ENCODE data around the gene NEURL4.

Gene NEURL4

DNA sequence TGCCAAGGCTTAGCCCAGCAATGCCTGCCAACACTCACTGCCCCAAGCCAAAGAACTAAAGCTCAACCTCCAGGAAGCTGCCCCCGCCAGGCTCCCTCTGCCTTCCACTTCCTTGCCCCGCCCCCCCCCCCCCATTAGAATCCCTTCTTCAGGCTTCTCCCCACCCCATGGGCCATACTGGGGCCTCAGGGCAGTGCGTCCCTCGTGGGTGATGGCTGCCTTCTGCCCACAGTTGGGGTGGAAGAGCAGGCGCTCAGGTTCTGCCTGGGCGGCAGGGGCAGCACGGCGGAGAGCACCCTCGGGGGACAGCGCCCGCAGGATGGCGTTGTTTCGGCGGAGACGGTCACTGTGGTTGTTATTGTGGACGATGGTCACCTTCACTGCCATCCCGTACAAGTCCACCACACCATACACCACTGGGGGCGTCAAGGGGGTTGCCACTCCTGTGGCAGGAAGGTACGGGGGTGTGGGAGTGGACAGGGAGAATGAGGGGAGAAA lies 4.1 kb downstream of the NEURL4 start:
- in situ Hi-C loops (cut with HindIII; ENCODE audit: low pct_unique_long_range_greater_than_20kb, low sequenced_read_pairs) = no loop called here
- TF ChIP-seq JUND (IDR thresholded peaks at IDR 0.05; ENCODE audit: low read depth) = no peak
- DNase-seq (ENCODE audit: low read depth in 1 of 2, low spot score in 1 of 2) = no peak

DNA sequence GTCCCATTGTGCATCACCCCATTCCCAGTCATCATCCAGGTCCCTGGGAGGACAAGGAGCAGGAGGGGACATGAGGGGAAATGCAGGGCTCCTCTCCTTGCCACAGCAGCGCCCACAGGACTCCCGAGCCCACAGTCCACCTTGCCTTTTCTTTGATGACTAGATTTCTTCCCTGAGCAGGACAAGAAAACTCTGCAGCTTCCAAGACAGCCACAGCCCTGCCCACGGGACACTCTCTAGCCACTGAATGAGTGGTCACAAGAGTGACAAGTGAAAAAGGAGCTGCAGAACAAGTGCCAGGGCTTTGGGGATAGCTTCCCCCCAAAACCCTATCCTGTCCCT lies 4.7 kb downstream of the NEURL4 start:
- DNase-seq (ENCODE audit: low read depth in 1 of 2, low spot score in 1 of 2) = no peak
- in situ Hi-C loops (cut with HindIII; ENCODE audit: low pct_unique_long_range_greater_than_20kb, low sequenced_read_pairs) = no loop called here
- TF ChIP-seq JUND (IDR thresholded peaks at IDR 0.05; ENCODE audit: low read depth) = no peak

DNA sequence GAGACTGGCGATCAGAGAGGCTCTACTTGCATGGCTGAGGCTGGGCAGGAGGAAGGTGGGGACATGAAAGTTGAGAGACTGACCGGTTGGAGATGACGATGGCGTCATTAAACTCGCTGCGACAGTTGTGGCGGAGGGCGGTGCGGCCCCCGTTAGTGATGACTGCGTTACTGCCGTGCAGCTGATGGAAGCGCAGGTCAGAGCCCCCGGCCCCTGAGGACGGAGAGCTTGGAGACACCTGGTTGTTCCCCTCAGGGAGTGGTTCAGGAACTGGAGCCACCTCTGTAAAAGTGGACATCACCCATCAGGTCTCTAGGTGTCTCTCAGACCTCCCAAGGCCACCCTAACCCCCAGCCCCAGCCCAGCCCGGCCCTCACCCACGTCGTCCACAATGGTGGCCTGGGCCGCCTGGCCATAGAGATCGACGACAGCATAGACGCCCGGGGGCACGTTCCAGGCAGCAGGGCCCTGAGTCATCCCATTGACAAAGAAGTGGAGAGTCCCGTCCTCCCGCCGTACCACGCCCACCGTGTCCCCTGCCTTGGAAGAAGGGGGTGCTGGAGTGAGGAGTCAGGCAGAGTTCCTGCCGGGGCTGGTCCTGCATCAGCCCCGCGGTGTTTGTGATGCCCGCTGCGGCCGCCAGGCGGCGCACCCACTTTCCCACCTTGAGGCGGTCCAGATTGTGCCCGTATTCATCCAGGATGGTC lies 5.3 kb downstream of the NEURL4 start:
- DNase-seq (ENCODE audit: low read depth in 1 of 2, low spot score in 1 of 2) = no peak
- TF ChIP-seq JUND (IDR thresholded peaks at IDR 0.05; ENCODE audit: low read depth) = no peak
- in situ Hi-C loops (cut with HindIII; ENCODE audit: low pct_unique_long_range_greater_than_20kb, low sequenced_read_pairs) = no loop called here

DNA sequence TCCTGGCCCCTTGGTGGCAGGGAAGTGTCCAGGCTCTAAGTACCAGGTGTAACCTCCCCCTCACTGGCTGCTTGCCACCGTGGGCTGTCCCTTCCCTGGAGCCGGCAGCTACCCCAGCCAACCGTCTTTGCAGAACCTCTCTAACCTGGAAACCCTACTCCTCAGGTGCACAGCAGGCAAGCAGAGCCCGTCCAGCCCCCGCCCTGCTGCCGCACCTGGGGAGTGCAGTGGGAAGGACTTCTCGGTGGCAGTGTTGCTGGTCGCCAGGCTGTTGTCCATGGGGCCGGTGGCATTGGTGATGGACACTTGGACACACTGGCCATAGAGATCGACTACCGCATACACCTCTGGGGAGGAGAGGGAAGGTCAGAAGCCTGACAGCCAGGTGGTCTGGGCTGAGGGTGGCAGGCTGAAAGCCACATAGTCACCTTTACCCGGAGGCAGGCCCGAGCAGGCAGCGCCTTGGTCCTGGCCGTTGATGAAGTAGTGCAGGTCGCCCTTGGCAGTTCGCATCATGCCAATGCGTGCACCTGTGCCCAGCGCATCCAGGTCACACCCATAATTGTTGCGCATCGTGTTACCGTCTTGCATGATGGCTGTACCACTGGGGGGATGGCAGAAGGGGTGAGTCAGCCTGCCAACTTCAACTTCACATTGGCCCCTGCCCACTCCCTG lies 6.5 kb downstream of the NEURL4 start:
- in situ Hi-C loops (cut with HindIII; ENCODE audit: low pct_unique_long_range_greater_than_20kb, low sequenced_read_pairs) = no loop called here
- no peak for DNase-seq (ENCODE audit: low read depth in 1 of 2, low spot score in 1 of 2)
- no peak for TF ChIP-seq JUND (IDR thresholded peaks at IDR 0.05; ENCODE audit: low read depth)

DNA sequence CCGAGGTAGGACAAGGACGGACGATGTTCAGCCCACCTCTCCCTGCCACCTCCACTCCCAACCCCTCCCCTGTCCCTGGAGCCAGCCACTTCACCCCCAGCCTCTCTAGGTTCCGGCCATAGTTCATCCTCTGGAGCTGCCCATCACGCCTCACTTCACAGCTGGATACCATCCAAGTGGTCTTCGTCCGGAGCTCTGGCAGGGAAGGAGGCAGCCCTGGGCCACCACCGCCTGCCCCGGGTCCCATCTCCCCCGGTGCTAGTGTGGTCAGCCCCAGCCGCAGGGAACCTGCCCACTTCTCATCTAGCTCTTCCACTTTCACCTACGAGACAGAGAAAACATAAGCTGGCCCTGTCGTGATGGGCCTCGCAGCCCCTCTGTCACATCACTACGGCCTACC lies 7.7 kb downstream of the NEURL4 start:
- in situ Hi-C loops (cut with HindIII; ENCODE audit: low pct_unique_long_range_greater_than_20kb, low sequenced_read_pairs) = no loop called here
- no peak for TF ChIP-seq JUND (IDR thresholded peaks at IDR 0.05; ENCODE audit: low read depth)
- DNase-seq (ENCODE audit: low read depth in 1 of 2, low spot score in 1 of 2) = no peak

DNA sequence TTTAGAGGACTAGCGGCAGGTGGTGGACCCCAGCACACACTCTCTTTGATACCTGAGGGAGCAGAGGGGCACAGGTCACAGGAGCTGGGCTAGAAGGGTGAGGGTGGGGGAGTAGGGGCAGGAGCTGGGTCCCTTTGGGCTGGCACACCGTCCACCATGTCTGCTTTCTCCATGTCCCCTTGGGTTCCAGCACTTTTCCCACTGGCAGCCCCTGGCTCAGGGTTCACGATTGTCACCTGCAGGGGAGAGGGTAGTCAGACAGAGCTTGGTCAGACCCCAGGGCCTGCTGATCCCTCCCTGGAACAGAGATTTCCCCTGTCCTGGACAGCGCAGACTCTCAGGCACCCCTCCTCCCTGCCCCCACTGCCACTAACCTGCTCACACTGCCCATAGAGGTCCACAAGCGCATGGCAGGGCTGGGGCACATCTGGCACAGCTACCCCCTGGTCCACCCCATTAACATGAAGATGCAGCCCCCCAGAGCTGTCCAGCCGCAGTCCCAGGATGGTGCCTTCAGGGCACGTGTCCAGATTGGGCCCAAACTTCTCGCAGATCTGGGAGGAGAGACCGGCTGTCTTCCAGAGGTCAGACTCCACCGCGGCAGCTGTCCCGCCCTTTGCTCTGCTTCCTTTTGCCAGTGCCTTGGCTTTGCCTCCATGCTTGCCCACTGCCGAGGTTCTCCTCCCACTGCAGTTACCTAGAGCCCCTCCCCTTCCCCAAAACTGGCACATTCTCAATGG lies 10.8 kb downstream of the NEURL4 start:
- no peak for DNase-seq (ENCODE audit: low read depth in 1 of 2, low spot score in 1 of 2)
- in situ Hi-C loops (cut with HindIII; ENCODE audit: low pct_unique_long_range_greater_than_20kb, low sequenced_read_pairs) = no loop called here
- TF ChIP-seq JUND (IDR thresholded peaks at IDR 0.05; ENCODE audit: low read depth) = no peak

DNA sequence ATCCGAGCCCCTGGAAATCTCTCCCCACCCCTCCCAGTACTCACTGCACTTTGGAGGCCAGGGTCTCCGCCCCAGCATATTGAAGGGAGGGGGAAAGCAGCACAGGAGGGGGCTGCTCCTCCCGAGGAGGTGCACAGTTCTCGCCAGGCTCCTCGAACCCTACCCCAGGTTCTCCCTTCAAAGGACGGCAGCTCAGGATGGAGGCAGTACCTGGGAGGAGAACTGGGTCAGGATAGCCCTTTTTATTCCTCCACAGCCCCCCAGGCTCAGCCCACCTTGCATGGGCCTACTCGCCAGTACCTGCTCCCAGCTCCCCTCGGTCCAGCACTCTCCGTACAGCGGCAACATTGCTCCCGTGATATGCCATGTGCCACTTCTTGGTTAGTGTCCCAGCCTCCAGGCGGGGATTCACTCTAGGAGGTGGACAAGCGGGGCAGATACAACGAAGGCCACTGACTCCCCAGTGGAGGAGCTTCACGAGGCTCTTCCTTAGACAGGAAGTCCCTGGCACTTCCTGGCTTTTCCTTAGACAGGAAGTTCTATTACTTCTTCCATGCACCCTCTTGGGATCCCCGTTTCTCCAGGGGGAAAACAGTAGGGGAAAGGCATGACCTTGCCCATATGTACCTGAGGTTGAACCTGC lies 11.9 kb downstream of the NEURL4 start:
- in situ Hi-C loops (cut with HindIII; ENCODE audit: low pct_unique_long_range_greater_than_20kb, low sequenced_read_pairs) = no loop called here
- no peak for TF ChIP-seq JUND (IDR thresholded peaks at IDR 0.05; ENCODE audit: low read depth)
- DNase-seq (ENCODE audit: low read depth in 1 of 2, low spot score in 1 of 2) = no peak

DNA sequence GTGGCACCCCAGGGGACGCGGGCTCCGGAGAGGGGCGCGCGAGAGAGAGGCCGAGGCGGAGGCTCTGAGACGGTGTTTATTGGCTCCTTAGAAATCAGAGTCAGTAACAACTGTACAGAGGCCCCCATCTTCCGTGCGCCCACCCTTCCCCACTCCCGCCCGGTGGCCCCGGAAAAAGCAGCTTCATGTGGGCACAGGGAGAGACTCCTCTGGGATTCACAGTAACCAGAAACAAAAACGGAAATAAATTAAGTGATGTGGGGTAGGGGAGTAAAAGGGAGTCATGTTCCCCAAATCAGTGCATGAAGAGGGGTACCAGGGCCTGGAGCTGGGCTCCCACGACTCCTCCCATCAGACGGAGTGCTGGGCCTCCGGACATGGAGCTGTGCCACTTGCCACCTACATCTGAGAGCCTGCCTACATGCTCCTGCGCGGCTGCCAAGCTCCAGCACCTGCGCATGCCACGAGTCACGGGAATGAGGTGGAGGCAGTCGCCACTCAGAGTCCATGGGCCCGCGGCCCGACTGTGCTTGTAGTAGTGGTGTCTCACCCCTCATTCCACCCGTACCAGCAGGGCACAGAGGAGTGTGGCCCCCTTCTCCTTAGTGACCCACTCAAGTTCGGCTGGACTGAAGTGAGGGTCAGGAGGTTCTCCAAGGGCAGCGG lies 13.4 kb downstream of the NEURL4 start:
- TF ChIP-seq JUND (IDR thresholded peaks at IDR 0.05; ENCODE audit: low read depth) = no peak
- DNase-seq (ENCODE audit: low read depth in 1 of 2, low spot score in 1 of 2) = no peak
- in situ Hi-C loops (cut with HindIII; ENCODE audit: low pct_unique_long_range_greater_than_20kb, low sequenced_read_pairs) = no loop called here

DNA sequence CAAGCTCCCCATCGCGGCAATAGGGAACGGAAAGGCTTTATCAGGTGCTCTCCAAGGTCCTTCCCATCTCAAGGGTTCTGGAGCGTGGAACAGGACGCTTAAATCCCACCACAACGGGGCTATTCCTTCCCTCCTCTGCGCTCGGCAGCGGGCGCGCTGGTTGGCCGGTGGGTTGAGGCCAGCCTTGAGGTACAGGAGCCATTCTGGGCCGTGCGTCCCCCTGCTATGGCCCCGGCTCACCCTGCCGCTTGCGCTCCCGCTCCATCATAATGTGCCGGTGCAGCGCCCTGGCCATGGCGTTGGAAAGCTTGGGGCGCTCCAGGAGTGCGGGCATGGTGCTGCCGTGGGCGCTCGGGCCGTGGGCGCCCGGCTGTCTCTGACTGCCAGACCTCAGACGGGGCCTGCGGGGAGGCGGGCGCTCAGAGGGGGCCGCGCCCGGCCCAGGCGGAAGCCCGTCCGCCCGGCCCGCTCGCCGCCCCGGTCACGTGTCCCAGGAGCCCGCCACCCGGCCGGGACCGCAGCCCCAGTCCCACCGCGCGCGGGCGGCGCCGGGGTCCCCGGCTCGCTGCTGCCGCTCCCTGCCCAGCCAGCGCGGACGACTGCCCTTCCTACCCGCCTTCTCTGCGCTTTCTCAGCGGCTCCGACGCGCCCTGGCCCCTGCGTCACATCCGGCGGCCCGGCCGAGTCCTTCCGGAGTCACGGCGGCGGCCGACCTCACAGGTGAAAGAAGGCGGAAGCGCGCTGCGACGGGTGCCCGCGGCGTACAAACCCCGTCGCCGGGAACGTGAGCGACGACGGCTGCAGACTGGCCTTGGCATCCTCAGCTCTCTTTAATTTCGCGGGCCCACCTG lies 14.2 kb downstream of the NEURL4 start, which contains the start of gene GPS2:
Gene GPS2 (minus strand): TSS at position 642 of the 851 bp plus-strand sequence. CDS start 308 bp downstream, at position 334.
- DNase-seq (ENCODE audit: low read depth in 1 of 2, low spot score in 1 of 2) = peak; percentile 85 to 88

DNA sequence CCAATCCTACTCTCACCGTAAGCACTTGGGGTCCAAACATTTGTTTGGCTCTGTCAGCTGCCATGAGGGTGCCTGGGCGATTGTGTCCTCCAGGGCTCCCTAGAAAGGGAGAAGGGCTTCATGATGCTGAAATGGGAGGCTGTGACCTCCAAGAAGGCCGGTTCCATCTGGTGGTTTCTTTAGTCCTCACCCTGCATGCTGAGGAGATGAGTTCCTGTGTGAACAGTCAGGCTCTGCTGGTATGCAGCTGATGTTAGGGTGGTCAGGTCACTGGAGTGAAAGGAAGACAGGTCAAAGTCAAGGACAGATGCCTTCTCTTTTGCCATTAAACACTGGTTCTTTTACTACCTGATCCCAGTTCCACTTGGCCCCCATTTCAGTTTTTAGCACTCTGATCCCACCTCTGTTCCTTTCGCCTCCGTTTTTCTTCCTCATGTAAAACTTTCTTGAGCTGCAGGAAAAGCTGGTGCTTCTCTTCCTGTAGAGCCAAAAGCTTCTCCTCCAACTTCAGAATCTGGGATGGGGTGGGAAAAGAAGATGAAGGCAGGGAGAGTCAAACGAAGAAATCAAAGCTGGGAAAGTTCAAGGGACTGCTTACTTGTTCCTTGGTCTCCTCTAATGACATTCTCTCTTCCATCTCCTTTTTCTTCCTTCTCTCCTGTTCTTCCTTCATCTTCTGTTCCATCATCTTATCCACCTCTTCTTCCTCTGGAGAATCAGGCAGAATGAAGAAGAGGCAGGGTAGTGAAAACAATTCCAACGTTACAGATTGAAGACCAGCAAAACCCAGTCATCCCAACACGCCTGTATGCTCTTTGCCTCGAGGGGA lies 15.0 kb downstream of the NEURL4 start:
- TF ChIP-seq JUND (IDR thresholded peaks at IDR 0.05; ENCODE audit: low read depth) = no peak
- no peak for DNase-seq (ENCODE audit: low read depth in 1 of 2, low spot score in 1 of 2)
- in situ Hi-C loops (cut with HindIII; ENCODE audit: low pct_unique_long_range_greater_than_20kb, low sequenced_read_pairs) = no loop called here

More for the DNA sequence above, 14.2 kb downstream of the NEURL4 start, which contains the start of gene GPS2:
- TF ChIP-seq JUND (IDR thresholded peaks at IDR 0.05; ENCODE audit: low read depth) = no peak
- in situ Hi-C loops (cut with HindIII; ENCODE audit: low pct_unique_long_range_greater_than_20kb, low sequenced_read_pairs) = no loop called here
